ENCODE data around the gene RAB17.

GRCh38 chr2:237601453-237602116, 11.1 kb upstream of the RAB17 start:
- TF ChIP-seq POLR2AphosphoS5 (IDR thresholded peaks at IDR 0.05; ENCODE audit: low read depth, low read length): no peak
- no peak for TF ChIP-seq POLR2A (IDR thresholded peaks at IDR 0.05; ENCODE audit: low read depth, low read length)
- no peak for TF ChIP-seq TAF1 (IDR thresholded peaks at IDR 0.05; ENCODE audit: low read depth, low read length)
- no peak for TF ChIP-seq SPI1 (IDR thresholded peaks at IDR 0.05; ENCODE audit: low read depth, low read length)

All from GM12891 (cell line).